GM12878 (cell line): ENCODE measurements around the gene ZNF775. TPM values are rescaled to one million over a fixed set of nuclear protein-coding genes. Genes with fewer than 3 reads are reported as not detected.
A peak's percentile ranks its signal among the peaks of the same experiment; 100 is the strongest.

Experiments used
- CBX5 ChIP-seq: sonication (generic); IDR thresholded peaks from 2 replicates; pipeline ENCODE4 v1.6.1; 2016; ENCODE audit warnings: low read depth, moderate library complexity, mild to moderate bottlenecking, inconsistent platforms
- CHD2 ChIP-seq: IDR thresholded peaks from 2 replicates; pipeline ENCODE4 v1.6.1; 2011; ENCODE audit warnings: low read depth, low read length, improper control_type of control experiment, borderline replicate concordance
- DPF2 ChIP-seq: fragments of 450-650 bp; IDR thresholded peaks from 2 replicates; pipeline ENCODE4 v1.6.1; 2017; ENCODE audit warnings: mild to moderate bottlenecking
- GATAD2B ChIP-seq: fragments of 450-650 bp; conservative IDR thresholded peaks from 2 replicates; pipeline ENCODE4 v1.6.1; 2017; ENCODE audit warnings: low read depth, mild to moderate bottlenecking, moderate library complexity
- HDGF ChIP-seq: fragments of 450-650 bp; IDR thresholded peaks from 2 replicates; pipeline ENCODE4 v1.6.1; 2016; ENCODE audit warnings: antibody characterized with exemption
- KLF5 ChIP-seq: fragments of 450-650 bp; IDR thresholded peaks from 2 replicates; pipeline ENCODE4 v1.6.1; 2014; ENCODE audit warnings: mild to moderate bottlenecking; ENCODE audit not compliant: partially characterized antibody
- MYC ChIP-seq: IDR thresholded peaks from 2 replicates; pipeline ENCODE4 v1.6.1; 2011; ENCODE audit warnings: mild to moderate bottlenecking, low read length, moderate library complexity, inconsistent platforms; ENCODE audit not compliant: insufficient read depth, insufficient replicate concordance, insufficient read length, severe bottlenecking
- NKRF ChIP-seq: fragments of 450-650 bp; conservative IDR thresholded peaks from 2 replicates; pipeline ENCODE4 v1.6.1; 2017; ENCODE audit warnings: mild to moderate bottlenecking, moderate library complexity
- NR2F1 ChIP-seq: fragments of 450-650 bp; conservative IDR thresholded peaks from 2 replicates; pipeline ENCODE4 v1.6.1; 2017; ENCODE audit warnings: mild to moderate bottlenecking
- PAX8 ChIP-seq: fragments of 450-650 bp; IDR thresholded peaks from 2 replicates; pipeline ENCODE4 v1.6.1; 2017; ENCODE audit warnings: mild to moderate bottlenecking, moderate library complexity
- PKNOX1 ChIP-seq: fragments of 450-650 bp; IDR thresholded peaks from 2 replicates; pipeline ENCODE4 v1.6.1; 2016; ENCODE audit warnings: mild to moderate bottlenecking
- RBBP5 ChIP-seq: fragments of 200-600 bp; sonication (generic); conservative IDR thresholded peaks from 2 replicates; pipeline ENCODE4 v1.6.1; 2016
- RELA ChIP-seq: fragments of 450-650 bp; IDR thresholded peaks from 2 replicates; pipeline ENCODE4 v1.8.0; 2014; ENCODE audit warnings: borderline replicate concordance; ENCODE audit not compliant: partially characterized antibody
- SIN3A ChIP-seq: IDR thresholded peaks from 2 replicates; pipeline ENCODE4 v1.6.1; 2012; ENCODE audit warnings: low read depth, low read length, improper control_type of control experiment
- ZBED1 ChIP-seq: IDR thresholded peaks from 2 replicates; pipeline ENCODE4 v1.6.1; 2016; ENCODE audit warnings: borderline replicate concordance
- ZBTB11 ChIP-seq: fragments of 450-650 bp; formaldehyde crosslinking; IDR thresholded peaks from 2 replicates; pipeline ENCODE4 v1.5.0; 2022; ENCODE audit warnings: mild to moderate bottlenecking, missing genetic modification characterization
- polyA plus RNA-seq, 11 experiments: library from polyadenylated mRNA; depleted of rRNA in 4 of 11; unstranded in 6 of 11; stranded (reverse) in 5 of 11; fragments of >200 nt; fragmentation: Nextera tagmentation in 4 of 11; fragmentation: Illumina TruSeq in 1 of 11; extraction: Ambion mirVana in 4 of 11; extraction: Trizol in 1 of 11; gene quantifications; 1 replicate in 1 of 11; 2 replicates in 10 of 11; pipeline versions ENCODE4 v1.2.1 to v1.2.3, GENCODE V29; 2011 to 2016; ENCODE audit warnings: inconsistent platforms in 2 of 11, missing spikeins in 2 of 11, low read depth in 1 of 11
- total RNA-seq, 4 experiments: library from RNA; depleted of rRNA in 3 of 4; stranded (reverse); fragments of >200 nt in 3 of 4; fragmentation: Illumina TruSeq in 1 of 4; extraction: Trizol in 1 of 4; gene quantifications; 2 replicates each; pipeline versions ENCODE4 v1.2.1 to v1.2.3, GENCODE V29; 2013 to 2021
- TF ChIP-seq, protein P1 (sequence below): fragments of 450-650 bp; IDR thresholded peaks from 2 replicates; pipeline ENCODE4 v1.6.1; 2017; ENCODE audit warnings: mild to moderate bottlenecking, moderate library complexity
- TF ChIP-seq, protein P2 (sequence below): fragments of 450-650 bp; IDR thresholded peaks from 2 replicates; pipeline ENCODE4 v1.6.1; 2017; ENCODE audit warnings: borderline replicate concordance

Gene ZNF775
- total and polyA plus RNA-seq, 10 of the 15 experiments (the other 5 are each of a cell fraction or from before 2014, with no cell fraction given), result 0.05 to 14.3 (median 2.1) TPM

- TF ChIP-seq, protein P1, sequence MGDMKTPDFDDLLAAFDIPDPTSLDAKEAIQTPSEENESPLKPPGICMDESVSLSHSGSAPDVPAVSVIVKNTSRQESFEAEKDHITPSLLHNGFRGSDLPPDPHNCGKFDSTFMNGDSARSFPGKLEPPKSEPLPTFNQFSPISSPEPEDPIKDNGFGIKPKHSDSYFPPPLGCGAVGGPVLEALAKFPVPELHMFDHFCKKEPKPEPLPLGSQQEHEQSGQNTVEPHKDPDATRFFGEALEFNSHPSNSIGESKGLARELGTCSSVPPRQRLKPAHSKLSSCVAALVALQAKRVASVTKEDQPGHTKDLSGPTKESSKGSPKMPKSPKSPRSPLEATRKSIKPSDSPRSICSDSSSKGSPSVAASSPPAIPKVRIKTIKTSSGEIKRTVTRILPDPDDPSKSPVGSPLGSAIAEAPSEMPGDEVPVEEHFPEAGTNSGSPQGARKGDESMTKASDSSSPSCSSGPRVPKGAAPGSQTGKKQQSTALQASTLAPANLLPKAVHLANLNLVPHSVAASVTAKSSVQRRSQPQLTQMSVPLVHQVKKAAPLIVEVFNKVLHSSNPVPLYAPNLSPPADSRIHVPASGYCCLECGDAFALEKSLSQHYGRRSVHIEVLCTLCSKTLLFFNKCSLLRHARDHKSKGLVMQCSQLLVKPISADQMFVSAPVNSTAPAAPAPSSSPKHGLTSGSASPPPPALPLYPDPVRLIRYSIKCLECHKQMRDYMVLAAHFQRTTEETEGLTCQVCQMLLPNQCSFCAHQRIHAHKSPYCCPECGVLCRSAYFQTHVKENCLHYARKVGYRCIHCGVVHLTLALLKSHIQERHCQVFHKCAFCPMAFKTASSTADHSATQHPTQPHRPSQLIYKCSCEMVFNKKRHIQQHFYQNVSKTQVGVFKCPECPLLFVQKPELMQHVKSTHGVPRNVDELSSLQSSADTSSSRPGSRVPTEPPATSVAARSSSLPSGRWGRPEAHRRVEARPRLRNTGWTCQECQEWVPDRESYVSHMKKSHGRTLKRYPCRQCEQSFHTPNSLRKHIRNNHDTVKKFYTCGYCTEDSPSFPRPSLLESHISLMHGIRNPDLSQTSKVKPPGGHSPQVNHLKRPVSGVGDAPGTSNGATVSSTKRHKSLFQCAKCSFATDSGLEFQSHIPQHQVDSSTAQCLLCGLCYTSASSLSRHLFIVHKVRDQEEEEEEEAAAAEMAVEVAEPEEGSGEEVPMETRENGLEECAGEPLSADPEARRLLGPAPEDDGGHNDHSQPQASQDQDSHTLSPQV, result peak; percentile 79; the same call in 1 of the 2 replicates
- TF ChIP-seq NKRF (peak; percentile 59; the same call in 1 of the 2 replicates), ZBED1 (no peak), PAX8 (no peak), RELA (no peak), SIN3A (no peak), CHD2 (peak; percentile 64), NR2F1 (peak; percentile 76), RBBP5 (no peak), PKNOX1 (no peak), HDGF (no peak), GATAD2B (peak; percentile 83), ZBTB11 (CRISPR knock-in tag) (no peak), DPF2 (peak; percentile 73), MYC (peak; percentile 65), KLF5 (no peak), CBX5 (no peak; the same call in 1 of the 2 replicates)
- TF ChIP-seq, protein P2, sequence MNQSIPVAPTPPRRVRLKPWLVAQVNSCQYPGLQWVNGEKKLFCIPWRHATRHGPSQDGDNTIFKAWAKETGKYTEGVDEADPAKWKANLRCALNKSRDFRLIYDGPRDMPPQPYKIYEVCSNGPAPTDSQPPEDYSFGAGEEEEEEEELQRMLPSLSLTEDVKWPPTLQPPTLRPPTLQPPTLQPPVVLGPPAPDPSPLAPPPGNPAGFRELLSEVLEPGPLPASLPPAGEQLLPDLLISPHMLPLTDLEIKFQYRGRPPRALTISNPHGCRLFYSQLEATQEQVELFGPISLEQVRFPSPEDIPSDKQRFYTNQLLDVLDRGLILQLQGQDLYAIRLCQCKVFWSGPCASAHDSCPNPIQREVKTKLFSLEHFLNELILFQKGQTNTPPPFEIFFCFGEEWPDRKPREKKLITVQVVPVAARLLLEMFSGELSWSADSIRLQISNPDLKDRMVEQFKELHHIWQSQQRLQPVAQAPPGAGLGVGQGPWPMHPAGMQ, result no peak
Measured at GRCh38 chr7:150368096-150368883, 10.8 kb upstream of the ZNF775 start, which contains the start of gene REPIN1 (continued).
